Stimulated activated CD4-positive, alpha-beta T cell treated with anti-CD3 and anti-CD28 coated beads, Interleukin-2, amount 100 ng/mL, for 24 hours (primary cell): ENCODE measurements around the gene UBE2I.
A peak's percentile ranks its signal among the peaks of the same experiment; 100 is the strongest.

ENCODE experiments used
- DNase-seq, 2 donors: peaks; one replicate each; pipeline ENCODE4 v3.0.0-alpha.2; 2020

Gene UBE2I

DNA sequence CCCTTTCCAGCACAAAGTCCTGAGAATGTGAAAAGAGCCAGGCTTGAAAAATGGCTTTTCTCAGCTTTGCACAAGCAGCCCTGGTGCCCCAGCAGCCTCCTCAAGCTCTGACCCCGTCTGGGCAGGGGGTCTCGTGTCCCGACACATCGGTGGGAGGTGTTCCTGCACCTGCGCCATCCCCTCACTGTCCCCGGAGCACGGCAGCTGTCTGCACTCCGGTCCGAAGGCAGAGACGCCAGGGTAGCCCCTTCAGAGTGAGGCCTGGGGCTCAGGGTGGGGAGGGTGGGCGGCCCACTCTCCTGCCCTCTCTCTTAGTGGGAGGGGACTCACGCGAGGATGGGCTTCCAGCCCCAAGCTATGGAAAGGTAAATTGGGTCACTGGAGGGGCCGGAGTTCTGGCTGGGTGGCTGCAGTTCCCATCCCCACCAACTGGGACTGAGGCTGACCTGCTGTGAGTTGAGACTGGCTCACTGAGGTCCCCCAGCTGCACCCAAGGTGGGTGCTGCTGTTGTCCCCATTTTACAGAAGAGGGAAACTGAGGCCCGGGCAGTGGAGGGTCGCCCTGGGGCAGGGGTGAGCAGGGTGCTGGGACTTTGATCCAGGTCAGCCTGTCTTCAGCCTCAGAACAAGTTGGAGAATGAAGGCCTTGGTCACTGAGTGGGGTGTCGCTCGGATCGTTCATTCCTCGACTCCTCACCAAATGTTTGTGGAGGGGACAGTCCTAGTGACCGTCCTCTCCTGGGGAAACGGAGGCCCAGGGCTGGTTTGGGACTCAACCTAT, 21.7 kb downstream of the UBE2I start:
- DNase-seq: no peak

GRCh38 chr16:1331712-1332617, 22.5 kb downstream of the UBE2I start:
- peak in 1 of 2 donors; percentile 41 for DNase-seq

DNA sequence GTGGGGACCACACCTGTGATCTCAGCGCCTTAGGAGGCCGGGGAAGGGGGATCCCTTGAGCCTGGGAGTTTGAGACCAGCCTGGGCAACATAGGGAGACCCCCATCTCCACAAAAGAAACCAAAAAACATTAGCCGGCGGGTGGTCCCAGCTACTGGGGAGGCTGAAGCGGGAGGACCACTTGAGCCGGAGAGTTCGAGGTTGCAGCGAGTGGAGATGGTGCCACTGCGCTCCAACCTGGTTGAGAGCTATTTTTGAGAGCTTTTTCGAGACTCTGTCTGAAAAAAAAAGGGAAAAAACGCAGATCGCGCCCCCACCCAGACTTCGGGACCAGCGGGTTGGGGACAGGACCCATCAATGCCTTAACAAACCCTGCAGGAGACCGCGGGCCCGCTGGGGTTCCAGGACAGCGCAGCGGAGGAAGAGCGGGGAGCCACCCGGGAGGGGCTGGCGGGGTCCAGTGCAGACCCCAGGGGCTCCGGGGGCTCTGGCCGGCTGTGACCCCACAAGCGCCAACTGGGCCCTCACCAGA, 23.2 kb downstream of the UBE2I start:
- DNase-seq: no peak

GRCh38 chr16:1333149-1333812, 23.8 kb downstream of the UBE2I start, which contains the start of gene BAIAP3:
Gene BAIAP3, plus strand, starts transcription at chr16:1333645. Its CDS starts 4,905 bp downstream, at chr16:1338550.
- DNase-seq: peak; percentile 55 to 63

- DNase-seq: no peak
These were observed 24.6 kb downstream of the UBE2I start for GRCh38 chr16:1333854-1334700.

DNA sequence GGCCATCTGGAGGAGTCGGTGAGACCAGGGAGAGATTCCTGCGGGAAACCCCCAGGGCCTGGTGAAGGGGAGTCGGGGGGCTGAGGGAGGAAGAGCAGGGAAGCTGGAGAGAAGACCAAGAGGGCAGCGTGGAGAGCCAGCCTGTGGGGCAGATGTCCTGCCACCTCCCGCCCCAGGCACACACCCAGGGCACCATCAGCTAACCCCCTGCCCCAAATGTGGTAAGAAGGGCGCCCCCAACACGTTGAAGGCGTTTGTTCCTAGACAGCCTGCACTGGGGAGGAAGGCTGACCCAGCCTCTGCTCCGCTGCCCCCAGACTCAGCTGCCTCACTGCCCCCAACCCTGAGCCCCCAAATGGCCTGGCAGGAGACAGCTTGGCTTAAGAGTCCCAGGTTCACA, 25.3 kb downstream of the UBE2I start:
- DNase-seq: no peak

DNA sequence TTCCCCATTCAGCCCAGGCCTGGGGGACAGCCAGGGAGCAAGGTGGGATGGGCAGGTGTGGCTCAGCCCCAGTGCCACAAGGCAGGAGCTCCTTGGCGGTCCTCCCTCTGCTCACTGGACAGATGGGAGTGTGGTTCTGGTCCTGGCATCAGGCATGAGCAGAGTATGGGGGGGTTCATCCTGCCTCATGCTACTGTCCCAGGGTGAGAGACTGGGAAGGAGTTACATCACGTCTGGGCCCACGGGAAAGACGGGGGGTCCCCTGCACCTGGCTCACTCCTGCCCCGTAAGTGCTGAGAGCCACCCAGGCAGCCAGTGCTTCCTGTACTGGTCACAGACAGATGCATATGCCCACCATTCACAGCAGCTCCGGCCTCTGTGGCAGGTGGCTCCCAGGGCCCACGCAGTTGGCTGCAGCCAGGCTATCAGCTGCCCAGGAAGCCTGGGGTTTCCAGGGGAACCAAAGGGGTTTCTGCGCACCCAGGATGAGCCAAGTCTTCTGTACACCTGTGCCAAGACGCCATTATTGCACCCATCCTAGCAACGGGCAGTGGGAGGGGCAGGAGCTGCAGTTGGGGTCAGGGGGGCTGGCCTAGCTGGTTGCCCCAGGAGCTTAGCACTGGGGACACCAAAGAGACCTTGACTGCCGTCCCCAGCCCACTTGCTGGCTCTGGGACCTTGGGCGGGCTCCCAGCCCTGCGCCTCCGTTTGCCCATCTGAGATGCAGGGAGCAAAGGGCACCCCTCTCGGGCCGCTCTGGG, 26.0 kb downstream of the UBE2I start:
- DNase-seq: no peak

- no peak for DNase-seq
These were observed 26.6 kb downstream of the UBE2I start for GRCh38 chr16:1335996-1336395.

- no peak for DNase-seq
These were observed 27.2 kb downstream of the UBE2I start for GRCh38 chr16:1336619-1337018.

DNA sequence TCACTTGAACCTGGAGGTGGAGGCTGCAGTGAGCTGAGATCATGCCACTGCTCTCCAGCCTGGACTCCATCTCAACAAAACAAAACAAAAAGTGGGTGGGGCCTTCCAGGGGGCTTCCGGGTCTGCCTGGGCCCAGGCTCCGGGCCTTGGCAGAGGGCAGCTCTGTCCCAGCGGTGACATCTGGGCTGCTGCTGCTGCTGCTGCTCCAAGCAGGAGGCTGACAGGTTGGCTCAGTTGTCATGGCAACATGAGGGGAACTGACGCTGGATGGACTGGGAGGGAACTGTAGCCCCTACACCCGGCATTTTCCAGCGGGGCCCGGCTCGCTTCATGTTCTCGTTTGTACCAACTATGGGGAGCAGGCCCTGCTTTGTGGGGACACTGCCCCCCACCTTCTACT, 28.1 kb downstream of the UBE2I start:
- DNase-seq: no peak

- DNase-seq: no peak
These were observed 28.8 kb downstream of the UBE2I start for GRCh38 chr16:1338119-1338730.

- DNase-seq: no peak
These were observed 29.6 kb downstream of the UBE2I start for GRCh38 chr16:1338855-1339675.

GRCh38 chr16:1340730-1341494, 31.5 kb downstream of the UBE2I start:
- DNase-seq: no peak

- DNase-seq: no peak
These were observed 32.3 kb downstream of the UBE2I start for GRCh38 chr16:1341495-1342420.

DNA sequence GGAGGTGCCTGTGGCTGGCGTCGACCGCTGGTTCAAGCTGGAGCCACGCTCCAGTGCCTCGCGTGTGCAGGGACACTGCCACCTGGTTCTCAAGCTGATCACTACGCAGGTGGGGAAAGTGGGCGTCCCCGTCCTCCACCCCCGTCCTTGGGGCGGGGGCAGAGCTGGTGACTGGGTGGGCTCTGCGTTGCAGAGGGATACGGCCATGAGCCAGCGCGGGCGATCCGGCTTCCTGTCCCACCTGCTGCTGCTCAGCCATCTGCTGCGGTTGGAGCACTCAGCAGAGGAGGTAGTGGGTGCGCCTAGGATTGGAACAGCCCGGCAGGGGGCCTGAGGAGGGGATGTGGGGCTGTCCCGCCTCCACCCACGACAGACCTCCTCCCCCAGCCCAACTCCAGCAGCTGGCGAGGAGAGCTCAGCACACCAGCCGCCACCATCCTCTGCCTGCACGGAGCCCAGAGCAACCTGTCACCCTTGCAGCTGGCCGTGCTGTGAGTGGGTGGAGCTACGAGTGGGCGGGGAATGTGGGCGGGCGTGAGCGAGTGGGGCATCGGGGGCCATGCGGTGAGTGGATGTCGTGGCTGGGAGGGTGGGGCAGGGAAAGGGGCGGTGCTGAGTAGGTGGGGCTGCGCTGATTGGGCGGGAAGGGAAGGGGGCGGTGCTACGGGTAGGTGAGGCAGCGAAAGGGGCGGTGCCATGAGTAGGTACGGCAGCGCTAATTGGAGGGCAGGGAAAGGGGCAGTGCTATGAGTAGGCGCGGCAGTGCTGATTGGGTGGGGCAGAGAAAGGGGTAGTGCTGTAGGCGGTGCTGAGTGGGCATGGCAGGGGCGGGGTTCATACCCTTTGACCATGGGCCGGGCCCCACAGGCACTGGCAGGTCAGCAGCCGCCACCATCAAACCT, 33.3 kb downstream of the UBE2I start:
- DNase-seq: peak; percentile 86 to 92

DNA sequence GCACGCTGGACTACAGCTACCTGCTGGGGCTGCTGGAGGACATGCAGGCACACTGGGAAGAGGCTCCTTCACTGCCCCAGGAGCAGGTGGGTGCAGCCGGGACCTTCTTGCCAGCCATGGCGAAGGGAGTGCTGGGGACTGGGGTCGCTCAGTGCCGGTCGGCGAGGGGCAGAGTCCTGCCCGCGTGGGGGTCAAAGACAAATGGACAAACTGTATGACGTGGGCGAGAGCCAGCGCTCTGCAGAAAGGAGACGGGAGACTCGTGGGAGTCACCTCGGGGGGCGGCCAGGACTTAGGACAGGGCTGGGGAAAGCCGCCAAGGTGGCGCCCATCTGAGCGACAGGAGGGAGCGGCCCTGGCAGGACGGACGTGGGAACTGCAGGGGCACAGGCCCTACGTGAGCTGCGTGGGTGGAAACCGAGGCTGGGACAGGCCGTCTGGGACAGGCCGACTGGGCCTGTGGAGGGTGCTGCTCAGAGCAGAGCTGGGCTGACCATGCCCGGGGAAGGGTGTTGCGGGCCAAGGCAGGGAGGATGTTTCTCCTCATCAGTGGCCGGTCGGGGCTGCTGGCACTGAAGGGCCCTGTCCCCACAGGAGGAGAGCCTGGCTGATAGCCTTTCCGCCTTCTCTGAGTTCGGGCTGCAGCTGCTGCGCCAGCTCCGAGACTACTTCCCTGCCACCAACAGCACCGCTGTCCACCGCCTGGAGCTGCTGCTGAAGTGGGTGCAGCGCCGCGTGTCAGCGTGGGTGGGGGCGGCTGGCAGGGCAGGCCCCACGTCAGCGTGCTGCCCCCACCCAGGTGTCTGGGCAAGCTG, 34.2 kb downstream of the UBE2I start:
- DNase-seq: no peak
